Urinary bladder (tissue), 4 donors: ENCODE measurements around the gene SFMBT1. TPM values are rescaled to one million over a fixed set of nuclear protein-coding genes. Genes with fewer than 3 reads are reported as not detected.
A peak's percentile ranks its signal among the peaks of the same experiment; 100 is the strongest.

Source experiments
- DNase-seq: peaks from one replicate; pipeline ENCODE4 v3.0.0-alpha.2; 2015; ENCODE audit errors: extremely low spot score
- H3K27ac ChIP-seq: one replicate; pipeline ENCODE4 v1.5.1; 2013; ENCODE audit warnings: low read depth, mild to moderate bottlenecking, moderate library complexity
- H3K36me3 ChIP-seq: one replicate; pipeline ENCODE4 v1.6.1; 2013; ENCODE audit warnings: mild to moderate bottlenecking, moderate library complexity; ENCODE audit not compliant: insufficient read depth
- H3K4me1 ChIP-seq: one replicate; pipeline ENCODE4 v1.6.1; 2013; ENCODE audit warnings: mild to moderate bottlenecking, moderate library complexity; ENCODE audit not compliant: insufficient read depth
- H3K4me3 ChIP-seq: one replicate; pipeline ENCODE4 v1.5.1; 2013; ENCODE audit warnings: low read depth, low read length
- WGBS: extraction: QIAGEN DNeasy Blood & Tissue Kit; methylation state at CpG from one replicate; pipeline ENCODE4 v1.1.7; 2013; 5-methylcytosine and 5-hydroxymethylcytosine counted together
- polyA plus RNA-seq: library from polyadenylated mRNA; stranded (reverse); fragments of 200-250 nt; gene quantifications from one replicate; pipeline ENCODE4 v1.2.3, GENCODE V29; 2013
- total RNA-seq: library from RNA; depleted of rRNA; stranded (reverse); fragments of >200 nt; gene quantifications from one replicate; pipeline ENCODE4 v1.2.3, GENCODE V29; 2014
- donor health status: healthy with polysubstance abuse.
- donor health status: healthy.

Gene SFMBT1
- total and polyA plus RNA-seq, 2 donors = 5.5 to 17.8 TPM

GRCh38 chr3:52925405-52926313 is 120.2 kb downstream of the SFMBT1 start:
- Histone ChIP-seq H3K4me3 (no peak overlapping the region), H3K4me1 (no peaks in the 10 kb centered on the region), H3K27ac (no peak overlapping the region), H3K36me3 (peaks cover 2% of the 10 kb centered on the region)
- DNase-seq = no peak
- WGBS = 58% methylated on average over 6 of the region's 6 CpGs

GRCh38 chr3:52923963-52924362 is 121.9 kb downstream of the SFMBT1 start:
- 95% methylated on average over 2 of the region's 2 CpGs for WGBS
- Histone ChIP-seq H3K4me1 (no peaks in the 10 kb centered on the region), H3K36me3 (peaks cover 2% of the 10 kb centered on the region), H3K27ac (no peak overlapping the region), H3K4me3 (no peak overlapping the region)
- no peak for DNase-seq

GRCh38 chr3:52920841-52921240 is 125.0 kb downstream of the SFMBT1 start:
- WGBS = 87% methylated on average over 2 of the region's 2 CpGs

GRCh38 chr3:52917044-52917443 is 128.8 kb downstream of the SFMBT1 start:
- Histone ChIP-seq H3K27ac (no peak overlapping the region), H3K4me1 (no peaks in the 10 kb centered on the region), H3K4me3 (no peak overlapping the region), H3K36me3 (peaks cover 2% of the 10 kb centered on the region)
- no peak for DNase-seq
- 65% methylated on average over 3 of the region's 3 CpGs for whole genome bisulfite sequencing

More at GRCh38 chr3:52920841-52921240, 125.0 kb downstream of the SFMBT1 start:
- Histone ChIP-seq H3K4me3 (no peak overlapping the region), H3K27ac (no peak overlapping the region), H3K36me3 (peaks cover 2% of the 10 kb centered on the region), H3K4me1 (no peaks in the 10 kb centered on the region)
- DNase-seq = no peak

- Histone ChIP-seq H3K27ac (no peak overlapping the region), H3K36me3 (peaks cover 2% of the 10 kb centered on the region), H3K4me3 (no peak overlapping the region), H3K4me1 (no peaks in the 10 kb centered on the region)
- DNase-seq = no peak
- WGBS = 89% methylated on average over 6 of the region's 6 CpGs
Measured at GRCh38 chr3:52915294-52915693, 130.6 kb downstream of the SFMBT1 start.

GRCh38 chr3:52912885-52913731 is 132.8 kb downstream of the SFMBT1 start:
- peaks cover 2% of the 10 kb centered on the region for H3K36me3 ChIP-seq
- 80% methylated on average over 9 of the region's 9 CpGs for WGBS

GRCh38 chr3:52910823-52911222 is 135.1 kb downstream of the SFMBT1 start:
- Histone ChIP-seq H3K27ac (no peak overlapping the region), H3K4me1 (no peaks in the 10 kb centered on the region), H3K4me3 (no peak overlapping the region), H3K36me3 (no peaks in the 10 kb centered on the region)
- 91% methylated on average over 6 of the region's 6 CpGs for WGBS
- no peak for DNase-seq

More at GRCh38 chr3:52912885-52913731, 132.8 kb downstream of the SFMBT1 start:
- no peaks in the 10 kb centered on the region for H3K4me1 ChIP-seq
- DNase-seq = no peak
- no peak overlapping the region for H3K27ac ChIP-seq
- H3K4me3 ChIP-seq = no peak overlapping the region

- 90% methylated on average over 5 of the region's 5 CpGs for WGBS
- DNase-seq = no peak
- H3K4me3 ChIP-seq = no peak overlapping the region
- H3K27ac ChIP-seq = no peak overlapping the region
- no peaks in the 10 kb centered on the region for H3K4me1 ChIP-seq
- peaks cover 3% of the 10 kb centered on the region for H3K36me3 ChIP-seq
Measured at GRCh38 chr3:52907497-52907896, 138.4 kb downstream of the SFMBT1 start.

- no peak overlapping the region for H3K4me3 ChIP-seq
- no peak for DNase-seq
- H3K36me3 ChIP-seq = peaks cover 3% of the 10 kb centered on the region
- WGBS = 87% methylated on average over 1 of the region's 1 CpG
- no peak overlapping the region for H3K27ac ChIP-seq
- no peaks in the 10 kb centered on the region for H3K4me1 ChIP-seq
Measured at GRCh38 chr3:52904552-52904951, 141.3 kb downstream of the SFMBT1 start.

- no peak for DNase-seq
- H3K27ac ChIP-seq = no peak overlapping the region
- 92% methylated on average over 3 of the region's 3 CpGs for WGBS
- H3K36me3 ChIP-seq = peaks cover 3% of the 10 kb centered on the region
- H3K4me3 ChIP-seq = no peak overlapping the region
- no peaks in the 10 kb centered on the region for H3K4me1 ChIP-seq
Measured at GRCh38 chr3:52904000-52904399, 141.9 kb downstream of the SFMBT1 start.

GRCh38 chr3:52897130-52898122 is 148.4 kb downstream of the SFMBT1 start, which contains the start of gene STIMATE:
STIMATE (minus strand) TSS chr3:52897548; CDS start chr3:52897450, 98 bp downstream.
- H3K4me1 ChIP-seq = peaks cover 4% of the 10 kb centered on the region
- under 1% methylated on average over 85 of the region's 85 CpGs for WGBS
- no peaks in the 10 kb centered on the region for H3K36me3 ChIP-seq
- no peak within 1 kb of the TSS for H3K27ac ChIP-seq
- DNase-seq = no peak
- H3K4me3 ChIP-seq = peak within 1 kb of the TSS; percentile 93

GRCh38 chr3:52896613-52897012 is 149.3 kb downstream of the SFMBT1 start:
- WGBS = 6% methylated on average over 9 of the region's 9 CpGs
- Histone ChIP-seq H3K27ac (no peak overlapping the region), H3K36me3 (no peaks in the 10 kb centered on the region), H3K4me3 (peak overlapping the region; percentile 93), H3K4me1 (peaks cover 4% of the 10 kb centered on the region)
- DNase-seq = no peak

- no peak for DNase-seq
- Histone ChIP-seq H3K4me3 (peak overlapping the region; percentile 93), H3K4me1 (peaks cover 4% of the 10 kb centered on the region), H3K27ac (no peak overlapping the region), H3K36me3 (no peaks in the 10 kb centered on the region)
- whole genome bisulfite sequencing = 18% methylated on average over 3 of the region's 3 CpGs
Measured at GRCh38 chr3:52896151-52896550, 149.7 kb downstream of the SFMBT1 start.
